Measurements from ENCODE around the gene GATC. TPM values are rescaled to one million over a fixed set of nuclear protein-coding genes. Genes with fewer than 3 reads are reported as not detected.

Gene GATC
- total RNA-seq, 2 experiments from 2014 or later: 32.2 to 39.3 TPM

DNA sequence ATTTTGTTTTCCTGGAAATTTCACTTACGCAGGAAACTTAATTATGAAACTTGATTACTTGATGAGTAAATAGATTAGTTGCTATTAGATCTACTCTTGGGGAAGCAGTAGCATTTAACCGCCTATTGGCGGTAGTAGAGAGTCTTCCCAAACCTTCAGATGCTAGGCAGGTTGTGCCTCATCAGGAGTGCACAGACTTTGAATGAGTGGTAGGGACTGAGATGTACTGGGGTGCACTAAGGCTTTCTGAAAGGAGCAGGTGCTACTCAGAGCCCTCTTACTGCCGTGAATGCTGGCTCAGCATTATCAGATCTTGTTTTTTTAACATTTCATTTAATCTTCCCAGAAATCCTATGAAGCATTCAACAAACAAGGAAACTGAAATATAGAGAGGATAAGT, 7.7 kb downstream of the GATC start:
- ChIA-PET CTCF (interaction anchor here (1.0 to 12.0 kb wide), 8 partner anchors 13 to 226 kb away, joined by 3 to 110 read pairs (median 4); partner anchors contain the start of gene SRSF9), POLR2A (interaction anchor here (1.0 to 3.6 kb wide), 5 partner anchors 9 to 15 kb away, joined by 3 to 26 read pairs (median 4); partner anchors contain the start of gene SRSF9)
- H3K36me3 Mint-ChIP-seq (ENCODE audit: low read depth): peaks cover 38% of the 10 kb centered on the region
- no peaks in the 10 kb centered on the region for H3K27me3 Mint-ChIP-seq
- intact Hi-C loops (cut with micrococcal nuclease): no loop called here
- H3K4me1 Mint-ChIP-seq (ENCODE audit: low read depth): peaks cover 15% of the 10 kb centered on the region
- ATAC-seq (peak; percentile 97), DNase-seq (peak; percentile 32)
- no peaks in the 10 kb centered on the region for H3K9me3 Mint-ChIP-seq
- peak overlapping the region; percentile 11 for H3K27ac Mint-ChIP-seq
- TF ChIP-seq, protein P1, sequence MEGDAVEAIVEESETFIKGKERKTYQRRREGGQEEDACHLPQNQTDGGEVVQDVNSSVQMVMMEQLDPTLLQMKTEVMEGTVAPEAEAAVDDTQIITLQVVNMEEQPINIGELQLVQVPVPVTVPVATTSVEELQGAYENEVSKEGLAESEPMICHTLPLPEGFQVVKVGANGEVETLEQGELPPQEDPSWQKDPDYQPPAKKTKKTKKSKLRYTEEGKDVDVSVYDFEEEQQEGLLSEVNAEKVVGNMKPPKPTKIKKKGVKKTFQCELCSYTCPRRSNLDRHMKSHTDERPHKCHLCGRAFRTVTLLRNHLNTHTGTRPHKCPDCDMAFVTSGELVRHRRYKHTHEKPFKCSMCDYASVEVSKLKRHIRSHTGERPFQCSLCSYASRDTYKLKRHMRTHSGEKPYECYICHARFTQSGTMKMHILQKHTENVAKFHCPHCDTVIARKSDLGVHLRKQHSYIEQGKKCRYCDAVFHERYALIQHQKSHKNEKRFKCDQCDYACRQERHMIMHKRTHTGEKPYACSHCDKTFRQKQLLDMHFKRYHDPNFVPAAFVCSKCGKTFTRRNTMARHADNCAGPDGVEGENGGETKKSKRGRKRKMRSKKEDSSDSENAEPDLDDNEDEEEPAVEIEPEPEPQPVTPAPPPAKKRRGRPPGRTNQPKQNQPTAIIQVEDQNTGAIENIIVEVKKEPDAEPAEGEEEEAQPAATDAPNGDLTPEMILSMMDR (IDR thresholded peaks at IDR 0.05): peak; percentile 71
- no peak overlapping the region for H3K4me3 Mint-ChIP-seq

DNA sequence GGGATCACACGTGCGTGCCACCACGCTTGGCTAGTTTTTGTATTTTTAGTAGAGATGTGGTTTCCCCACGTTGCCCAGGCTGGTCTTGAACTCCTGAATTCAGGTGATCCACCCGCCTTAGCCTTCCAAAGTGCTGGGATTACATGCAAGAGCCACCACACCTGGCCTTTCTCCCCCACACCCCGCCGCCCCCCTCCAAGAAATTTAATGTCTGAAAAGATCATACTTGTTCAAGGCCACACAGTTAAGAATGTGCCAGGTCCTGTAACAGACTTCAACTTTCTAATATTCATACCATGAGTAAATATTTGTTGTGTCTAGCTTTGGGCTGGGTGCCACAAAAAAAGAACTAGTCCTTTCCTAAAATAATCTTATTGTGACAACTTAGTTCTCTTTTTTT, 9.1 kb downstream of the GATC start:
- Mint-ChIP-seq H3K36me3 (ENCODE audit: low read depth) (peaks cover 43% of the 10 kb centered on the region), H3K27me3 (no peaks in the 10 kb centered on the region), H3K4me3 (no peak overlapping the region), H3K9me3 (no peaks in the 10 kb centered on the region), H3K4me1 (ENCODE audit: low read depth) (peaks cover 13% of the 10 kb centered on the region), H3K27ac (no peak overlapping the region)
- POLR2A ChIA-PET: interaction anchor here (0.6 to 3.6 kb wide), 3 partner anchors 13 to 128 kb away, joined by 5 to 26 read pairs (median 6); partner anchors contain the start of gene SRSF9
- DNase-seq (no peak), ATAC-seq (no peak)
- CTCF ChIA-PET: interaction anchor here (12.0 kb wide), 1 partner anchor 11 kb away, joined by 110 read pairs; the partner anchor contains the start of gene SRSF9
- TF ChIP-seq, protein P1 (IDR thresholded peaks at IDR 0.05): no peak
- intact Hi-C loops (cut with micrococcal nuclease): no loop called here

DNA sequence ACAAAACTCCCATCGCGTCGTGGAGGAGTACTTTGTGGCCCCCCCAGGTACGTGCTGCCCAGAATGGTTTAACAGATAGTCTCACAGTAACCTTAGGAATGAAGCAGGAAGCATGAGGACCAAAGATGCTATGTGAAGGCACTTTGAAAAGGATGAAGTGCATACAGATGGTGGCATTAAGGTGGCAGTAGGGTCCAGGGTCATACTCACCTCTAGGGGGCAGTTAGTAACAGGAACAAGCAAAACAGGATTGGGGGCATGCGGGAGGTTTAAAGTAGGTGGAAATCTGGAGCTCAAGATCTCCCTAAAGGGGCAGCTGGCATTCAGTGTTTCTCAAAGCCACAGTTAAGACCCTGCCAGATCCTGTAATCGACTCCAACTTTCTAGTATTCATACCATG, 10.9 kb downstream of the GATC start:
- POLR2A ChIA-PET: interaction anchor here (0.8 to 3.6 kb wide), 4 partner anchors 8 to 90 kb away, joined by 3 to 26 read pairs (median 12); partner anchors contain the start of genes GATC, SRSF9 and TRIAP1
- TF ChIP-seq, protein P1 (IDR thresholded peaks at IDR 0.05): peak; percentile 46
- peak overlapping the region; percentile 51 for H3K27ac Mint-ChIP-seq
- peaks cover 48% of the 10 kb centered on the region for H3K36me3 Mint-ChIP-seq (ENCODE audit: low read depth)
- no peak overlapping the region for H3K4me3 Mint-ChIP-seq
- CTCF ChIA-PET: interaction anchor here (0.6 to 12.0 kb wide), 8 partner anchors 10 to 120 kb away, joined by 3 to 110 read pairs (median 4); partner anchors contain the start of gene SRSF9
- H3K27me3 Mint-ChIP-seq: no peaks in the 10 kb centered on the region
- no peaks in the 10 kb centered on the region for H3K9me3 Mint-ChIP-seq
- ATAC-seq (no peak), DNase-seq (peak; percentile 30)
- intact Hi-C loops (cut with micrococcal nuclease): no loop called here
- peaks cover 11% of the 10 kb centered on the region for H3K4me1 Mint-ChIP-seq (ENCODE audit: low read depth)

DNA sequence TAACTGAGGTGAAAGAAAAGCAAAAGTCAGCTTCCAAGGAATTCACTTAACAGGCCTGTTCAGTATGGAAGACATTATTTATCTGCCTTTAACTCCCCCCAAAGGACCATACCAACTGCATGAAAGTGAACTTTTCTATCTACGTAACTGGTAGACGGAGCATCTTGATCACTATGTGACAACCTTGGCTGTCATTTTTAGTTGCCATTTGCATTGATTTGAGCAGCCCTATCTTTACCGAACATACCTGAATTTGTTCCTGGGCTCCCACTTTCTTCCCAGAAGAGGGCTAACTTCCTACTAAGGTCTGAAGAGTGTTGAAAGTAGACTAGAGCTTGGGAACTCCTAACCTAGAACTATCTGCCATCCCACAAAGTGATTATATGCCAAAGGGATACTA, 13.9 kb downstream of the GATC start:
- intact Hi-C loops (cut with micrococcal nuclease): no loop called here
- ChIA-PET CTCF (interaction anchor here (12.0 kb wide), 1 partner anchor 7 kb away, joined by 110 read pairs; the partner anchor contains the start of gene SRSF9), POLR2A (interaction anchor here (0.8 to 4.0 kb wide), 4 partner anchors 8 to 14 kb away, joined by 3 to 22 read pairs (median 10); partner anchors contain the start of genes GATC, SRSF9 and TRIAP1)
- Mint-ChIP-seq H3K36me3 (ENCODE audit: low read depth) (peaks cover 69% of the 10 kb centered on the region), H3K27me3 (no peaks in the 10 kb centered on the region), H3K4me1 (ENCODE audit: low read depth) (peaks cover 8% of the 10 kb centered on the region), H3K4me3 (no peak overlapping the region), H3K9me3 (no peaks in the 10 kb centered on the region), H3K27ac (peak overlapping the region; percentile 7)
- DNase-seq (no peak), ATAC-seq (no peak)
- TF ChIP-seq, protein P1 (IDR thresholded peaks at IDR 0.05): no peak

DNA sequence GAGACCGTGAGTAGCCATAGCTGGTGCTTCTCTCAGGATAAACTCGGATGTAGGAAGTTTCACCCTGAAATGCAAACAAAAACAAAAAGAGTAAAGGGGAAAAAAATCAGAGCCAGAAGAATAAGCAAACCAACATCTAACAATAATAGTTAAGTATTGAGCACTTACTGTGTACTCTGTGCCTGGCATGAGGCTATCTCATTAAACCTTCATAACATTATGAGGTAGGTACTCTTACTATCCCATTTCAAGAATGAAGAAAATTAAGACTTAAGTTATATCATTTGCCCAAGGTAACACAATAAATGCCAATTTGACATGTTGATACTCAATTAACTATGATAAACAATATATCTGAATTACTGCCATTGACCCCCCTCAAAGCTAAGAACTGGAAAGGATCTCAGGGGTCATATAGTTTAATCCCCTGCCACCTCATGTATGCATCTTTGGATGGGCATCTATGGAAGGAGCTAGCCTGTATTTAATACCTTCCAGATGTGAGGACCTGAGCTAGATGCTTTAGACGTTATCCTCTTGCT, 15.9 kb downstream of the GATC start:
- ATAC-seq (no peak), DNase-seq (no peak)
- TF ChIP-seq, protein P1 (IDR thresholded peaks at IDR 0.05): no peak
- H3K4me3 Mint-ChIP-seq: no peak overlapping the region
- H3K27ac Mint-ChIP-seq: no peak overlapping the region
- peaks cover 25% of the 10 kb centered on the region for H3K4me1 Mint-ChIP-seq (ENCODE audit: low read depth)
- CTCF ChIA-PET: interaction anchor here (1.1 to 8.9 kb wide), 4 partner anchors 7 to 119 kb away, joined by 3 to 110 read pairs (median 7); partner anchors contain the start of genes GATC, POP5 and TRIAP1
- POLR2A ChIA-PET: interaction anchor here (0.7 to 4.0 kb wide), 3 partner anchors 12 to 34 kb away, joined by 3 to 17 read pairs (median 3); partner anchors contain the start of genes DYNLL1, GATC and TRIAP1
- no peaks in the 10 kb centered on the region for H3K9me3 Mint-ChIP-seq
- H3K27me3 Mint-ChIP-seq: no peaks in the 10 kb centered on the region
- peaks cover 71% of the 10 kb centered on the region for H3K36me3 Mint-ChIP-seq (ENCODE audit: low read depth)
- intact Hi-C loops (cut with micrococcal nuclease): no loop called here

Data from activated CD8-positive, alpha-beta T cell treated with anti-CD3 and anti-CD28 coated beads for 36 hours (primary cell).